OCI-M1 (cell line): ENCODE data around the gene RNF17.

ENCODE experiments used
- DNase-seq: peaks from one replicate; lab custom pipeline; 2025; lab: John Stamatoyannopoulos, UW

RNF17 gene

DNA sequence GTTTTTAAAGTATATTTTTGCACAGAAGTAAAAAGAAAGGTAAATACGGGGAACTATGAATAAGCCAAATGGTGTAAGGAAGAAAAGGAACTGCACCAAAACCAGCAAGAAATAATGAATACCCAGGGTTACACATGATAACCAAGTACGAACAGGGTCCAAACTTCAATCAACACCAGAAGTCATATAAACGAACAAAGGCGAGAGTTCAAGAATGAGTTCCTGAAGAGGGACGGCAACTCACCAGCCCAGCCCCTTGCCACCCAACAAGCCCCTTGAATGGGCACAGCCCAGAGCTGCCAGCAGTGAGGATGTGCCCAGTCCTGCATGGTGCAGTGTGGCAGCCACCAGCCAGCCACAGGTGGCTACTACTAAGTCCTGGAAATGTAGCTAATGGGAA lies 132.1 kb downstream of the RNF17 start:
- no peak for DNase-seq

- no peak for DNase-seq
Observed at GRCh38 chr13:24897293-24897692, 133.3 kb downstream of the RNF17 start.

- DNase-seq = no peak
Observed at GRCh38 chr13:24899601-24900000, 135.6 kb downstream of the RNF17 start.

DNA sequence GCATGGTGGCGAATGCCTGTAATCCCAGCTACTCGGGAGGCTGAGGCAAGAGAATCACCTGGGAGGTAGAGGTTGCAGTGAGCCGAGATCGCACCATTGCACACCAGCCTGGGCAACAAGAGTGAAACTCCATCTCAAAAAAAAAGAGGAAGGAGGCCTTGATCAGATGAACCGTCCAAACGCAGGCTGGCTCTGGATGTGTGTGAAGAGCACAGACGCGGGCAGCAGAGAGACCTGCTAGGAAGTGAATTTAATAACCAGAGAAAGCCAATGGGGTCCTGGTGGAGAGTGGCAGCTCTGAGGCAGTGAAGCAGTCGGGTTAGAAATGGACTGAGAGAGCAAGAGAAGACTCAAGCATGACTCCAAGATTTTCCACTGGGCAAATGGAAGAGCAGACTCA lies 136.5 kb downstream of the RNF17 start:
- no peak for DNase-seq

GRCh38 chr13:24905242-24905641 lies 141.3 kb downstream of the RNF17 start:
- DNase-seq = no peak

GRCh38 chr13:24906268-24906667 lies 142.3 kb downstream of the RNF17 start:
- DNase-seq = no peak

DNA sequence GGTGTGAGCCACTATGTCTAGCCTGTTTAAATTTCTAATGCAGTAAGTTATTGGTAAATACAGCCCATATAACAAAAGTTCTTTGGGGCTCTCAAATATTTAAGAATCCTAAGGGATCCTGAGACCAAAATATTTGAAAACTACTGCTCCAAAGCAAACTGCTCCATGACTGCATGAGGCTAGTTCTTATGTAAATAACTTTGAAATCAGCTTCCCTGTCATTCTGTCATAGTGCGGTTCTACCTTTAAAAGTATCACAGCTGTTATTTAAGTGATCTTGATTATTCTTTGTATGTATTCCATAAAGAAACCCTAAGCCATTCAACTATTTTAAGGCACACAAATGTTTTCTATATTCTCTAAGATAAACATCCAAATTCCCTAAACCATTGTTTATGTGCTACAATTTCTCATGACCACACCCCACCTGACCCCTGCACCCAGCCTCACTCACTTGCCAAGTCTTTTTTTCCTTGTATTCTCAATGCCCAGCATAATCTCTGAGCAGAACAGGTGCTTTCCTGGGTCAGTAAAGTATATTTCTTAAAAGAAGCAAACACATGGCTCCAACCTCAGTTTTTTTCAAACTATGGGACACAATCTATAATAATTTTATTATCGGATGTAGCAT lies 146.6 kb downstream of the RNF17 start:
- no peak for DNase-seq

- DNase-seq = peak; percentile 85
Observed at GRCh38 chr13:24911133-24911908, 147.4 kb downstream of the RNF17 start.

DNA sequence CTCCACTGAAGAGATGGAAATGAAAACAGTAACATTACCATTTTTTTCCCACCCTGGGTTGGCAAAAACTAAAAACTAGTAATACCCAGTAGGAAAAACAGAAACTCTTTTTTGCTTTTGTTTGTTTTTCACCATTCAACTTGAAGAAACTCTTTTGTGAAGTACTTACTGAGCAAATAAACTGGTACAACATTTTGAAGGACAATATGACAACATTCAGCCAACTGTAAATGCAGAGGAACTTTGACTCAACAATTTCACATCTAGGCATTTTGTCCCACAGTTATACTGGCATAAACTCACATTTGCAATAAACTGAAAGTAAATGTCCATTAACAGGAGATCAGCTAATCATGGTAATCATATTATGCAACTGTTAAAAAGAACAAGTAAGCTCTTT lies 152.5 kb downstream of the RNF17 start:
- peak; percentile 10 for DNase-seq

DNA sequence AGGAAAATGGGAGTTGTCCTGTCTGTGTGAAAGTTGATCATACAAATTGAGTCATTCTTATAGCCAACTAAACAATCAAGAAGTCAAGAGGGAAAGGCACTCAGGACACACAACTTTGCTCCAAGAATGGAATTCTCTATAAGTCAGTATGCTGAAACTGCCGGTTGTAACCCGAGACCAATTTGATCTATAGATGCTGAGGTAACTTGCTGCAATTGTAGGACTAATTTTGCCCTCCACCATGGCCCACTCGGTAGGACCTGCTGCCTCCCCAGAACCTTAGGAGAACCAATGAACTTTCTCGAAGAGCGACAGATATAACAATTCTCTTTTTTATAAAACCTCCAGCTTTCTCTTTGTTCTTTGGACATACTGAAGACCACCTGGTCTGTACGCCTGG lies 157.0 kb downstream of the RNF17 start:
- DNase-seq = no peak

GRCh38 chr13:24921881-24922280 lies 157.9 kb downstream of the RNF17 start:
- DNase-seq = no peak

GRCh38 chr13:24922387-24922744 lies 158.4 kb downstream of the RNF17 start:
- DNase-seq = peak; percentile 57

GRCh38 chr13:24922745-24923591 lies 159.0 kb downstream of the RNF17 start:
- peak; percentile 96 for DNase-seq

GRCh38 chr13:24925318-24926231 lies 161.6 kb downstream of the RNF17 start:
- DNase-seq = no peak

DNA sequence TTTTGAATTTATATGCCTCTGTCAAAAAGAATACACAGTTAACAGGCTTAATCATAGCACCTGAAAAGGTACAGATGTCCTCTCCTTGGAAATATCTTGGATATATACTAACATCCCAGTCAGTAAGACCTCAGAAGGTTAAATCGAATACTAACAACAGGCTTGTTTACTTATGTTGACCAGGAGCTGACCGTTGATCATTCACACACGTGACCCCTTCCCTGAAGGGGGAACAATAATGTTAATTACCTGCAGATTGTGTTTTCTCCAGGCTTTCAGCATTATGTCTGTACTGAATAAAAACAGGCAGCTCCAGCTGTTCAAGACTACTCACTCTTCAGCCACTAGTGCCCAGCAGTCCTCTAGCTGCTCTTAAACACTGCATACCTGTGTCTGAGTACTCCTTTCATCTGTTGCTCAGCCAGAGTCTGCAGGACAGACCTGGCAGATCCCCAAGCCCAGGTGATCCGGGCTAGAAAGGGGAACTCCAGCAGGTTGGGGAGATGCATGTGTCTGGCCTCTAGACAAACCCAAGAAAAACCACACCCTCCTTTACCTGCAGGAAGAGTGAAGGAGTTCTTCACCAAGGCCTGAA lies 163.9 kb downstream of the RNF17 start:
- no peak for DNase-seq

- DNase-seq = no peak
Observed at GRCh38 chr13:24929196-24929595, 165.2 kb downstream of the RNF17 start.
